Natural killer cell (primary cell): Measurements from ENCODE around the gene MGMT. TPM values are rescaled to one million over a fixed set of nuclear protein-coding genes. Genes with fewer than 3 reads are reported as not detected.

Experiments
- ATAC-seq, 3 donors: fragments of 150-1000 bp in 2 of 3; fragments of 200-7000 bp in 1 of 3; cut with Tn5 transposase; 1 replicate in 1 of 3; 2 replicates in 2 of 3; pipeline ENCODE4 v1.10.0; 2021; ENCODE audit warnings: mild to moderate bottlenecking in 2 of 3, moderate library complexity in 2 of 3
- DNase-seq, 2 donors: peaks; one replicate each; pipeline versions ENCODE4 v3.0.0 to v3.0.0-alpha.2; 2013 to 2021; ENCODE audit warnings: mixed read lengths in 1 of 2
- H3K27ac ChIP-seq: one replicate; pipeline ENCODE4 v1.5.1; 2013; ENCODE audit warnings: mild to moderate bottlenecking, low read length
- H3K27me3 ChIP-seq: one replicate; pipeline ENCODE4 v1.6.1; 2013; ENCODE audit warnings: low read length; ENCODE audit not compliant: control insufficient read depth, insufficient read depth
- H3K36me3 ChIP-seq: one replicate; pipeline ENCODE4 v1.6.1; 2013; ENCODE audit warnings: low read length; ENCODE audit not compliant: control insufficient read depth, insufficient read depth
- H3K4me1 ChIP-seq: one replicate; pipeline ENCODE4 v1.6.1; 2013; ENCODE audit warnings: low read length; ENCODE audit not compliant: control insufficient read depth, insufficient read depth
- H3K4me3 ChIP-seq: one replicate; pipeline ENCODE4 v1.5.1; 2013; ENCODE audit warnings: low read length
- H3K9me3 ChIP-seq: one replicate; pipeline ENCODE4 v1.6.1; 2013; ENCODE audit warnings: low read length; ENCODE audit not compliant: control insufficient read depth, insufficient read depth
- H3K27ac Mint-ChIP-seq, 2 donors: one replicate each; pipeline ENCODE4 v1.8.0; 2022; ENCODE audit warnings: mild to moderate bottlenecking in 2 of 2, mixed read lengths in 2 of 2, moderate library complexity in 1 of 2
- H3K27me3 Mint-ChIP-seq, 2 donors: one replicate each; pipeline ENCODE4 v1.8.0; 2022; ENCODE audit warnings: low read depth in 2 of 2, mixed read lengths in 2 of 2
- H3K36me3 Mint-ChIP-seq: one replicate; pipeline ENCODE4 v1.8.0; 2022; ENCODE audit warnings: mixed read lengths
- H3K4me1 Mint-ChIP-seq, 2 donors: one replicate each; pipeline ENCODE4 v1.8.0; 2022; ENCODE audit warnings: mixed read lengths in 2 of 2
- H3K4me3 Mint-ChIP-seq: one replicate; pipeline ENCODE4 v1.8.0; 2022; ENCODE audit warnings: mild to moderate bottlenecking, moderate library complexity, mixed read lengths
- H3K9me3 Mint-ChIP-seq, 2 donors: one replicate each; pipeline ENCODE4 v1.8.0; 2022; ENCODE audit warnings: mixed read lengths in 2 of 2
- CTCF ChIP-seq: fragments of 200-600 bp; IDR thresholded peaks from one replicate; pipeline ENCODE4 v1.8.0; 2022; ENCODE audit warnings: antibody characterized with exemption
- WGBS: methylation state at CpG from one replicate; pipeline ENCODE4 v1.1.7; 2013; ENCODE audit warnings: missing lambda C conversion rate; ENCODE audit not compliant: insufficient coverage; 5-methylcytosine and 5-hydroxymethylcytosine counted together
- intact Hi-C: fragments of 100-400 bp; cut with micrococcal nuclease; formaldehyde crosslinking; loops from one replicate; pipeline ENCODE4 v1.14.2; 2022
- total RNA-seq, 4 donors: library from RNA; stranded (reverse); fragments of 120-200 nt in 1 of 4; gene quantifications; one replicate each; pipeline versions ENCODE4 v1.2.3 to v1.2.4, GENCODE V29; 2013 to 2022

Gene MGMT
- total RNA-seq, 3 donors from 2014 or later (not counting 1 experiment from before 2014, with no cell fraction given): 16.5 to 19.7 (median 18.8) TPM

GRCh38 chr10:129580901-129581300 is 113.9 kb downstream of the MGMT start:
- intact Hi-C loops: no loop called here
- ATAC-seq (no peak), DNase-seq (no peak)
- Histone ChIP-seq H3K27ac (no peak overlapping the region), H3K4me3 (no peak overlapping the region), H3K4me1 (no peaks in the 10 kb centered on the region), H3K9me3 (no peaks in the 10 kb centered on the region), H3K36me3 (no peaks in the 10 kb centered on the region), H3K27me3 (no peaks in the 10 kb centered on the region)
- Mint-ChIP-seq H3K27ac (no peak overlapping the region), H3K27me3 (no peaks in the 10 kb centered on the region), H3K4me3 (no peak overlapping the region), H3K36me3 (peaks cover 7% of the 10 kb centered on the region), H3K9me3 (peaks cover 3 to 5% of the 10 kb centered on the region in 2 donors), H3K4me1 (peaks cover 10 to 11% of the 10 kb centered on the region in 2 donors)
- WGBS: 94% methylated on average over 9 of the region's 9 CpGs
- TF ChIP-seq CTCF: no peak

- DNase-seq (no peak), ATAC-seq (no peak)
- no peak overlapping the region for H3K27ac Mint-ChIP-seq
- 97% methylated on average over 19 of the region's 19 CpGs for WGBS
- Histone ChIP-seq H3K9me3 (peaks cover under 1% of the 10 kb centered on the region), H3K27ac (no peak overlapping the region), H3K27me3 (no peaks in the 10 kb centered on the region), H3K4me3 (no peak overlapping the region), H3K36me3 (no peaks in the 10 kb centered on the region), H3K4me1 (no peaks in the 10 kb centered on the region)
- no peaks in the 10 kb centered on the region for H3K27me3 Mint-ChIP-seq
- peaks cover 3 to 10% of the 10 kb centered on the region in 2 donors for H3K9me3 Mint-ChIP-seq
- intact Hi-C loops: no loop called here
- H3K36me3 Mint-ChIP-seq: peaks cover 17% of the 10 kb centered on the region
- no peak for TF ChIP-seq CTCF
- H3K4me1 Mint-ChIP-seq: peaks cover 10 to 11% of the 10 kb centered on the region in 2 donors
- H3K4me3 Mint-ChIP-seq: no peak overlapping the region
These were observed 114.9 kb downstream of the MGMT start for GRCh38 chr10:129581827-129582411.

GRCh38 chr10:129583831-129584230 is 116.8 kb downstream of the MGMT start:
- peak overlapping the region in 1 of 2 donors; percentile 21 for H3K27ac Mint-ChIP-seq
- H3K4me3 Mint-ChIP-seq: no peak overlapping the region
- Histone ChIP-seq H3K9me3 (peaks cover 16% of the 10 kb centered on the region), H3K4me3 (no peak overlapping the region), H3K4me1 (no peaks in the 10 kb centered on the region), H3K27me3 (no peaks in the 10 kb centered on the region), H3K36me3 (no peaks in the 10 kb centered on the region), H3K27ac (no peak overlapping the region)
- WGBS: 96% methylated on average over 8 of the region's 8 CpGs
- no peak for TF ChIP-seq CTCF
- DNase-seq (no peak), ATAC-seq (no peak)
- H3K36me3 Mint-ChIP-seq: peaks cover 27% of the 10 kb centered on the region
- peaks cover 10 to 11% of the 10 kb centered on the region in 2 donors for H3K4me1 Mint-ChIP-seq
- peaks cover 6 to 16% of the 10 kb centered on the region in 2 donors for H3K9me3 Mint-ChIP-seq
- no peaks in the 10 kb centered on the region for H3K27me3 Mint-ChIP-seq
- intact Hi-C loops: no loop called here
